Naive thymus-derived CD4-positive, alpha-beta T cell (primary cell): Measurements from ENCODE around the gene ADGRB3. TPM values are rescaled to one million over a fixed set of nuclear protein-coding genes. Genes with fewer than 3 reads are reported as not detected.
A peak's percentile ranks its signal among the peaks of the same experiment; 100 is the strongest.

Source experiments
- ATAC-seq: fragments of 150-1000 bp; cut with Tn5 transposase; 2 replicates; pipeline ENCODE4 v1.10.0; 2021; ENCODE audit warnings: mild to moderate bottlenecking, moderate library complexity
- CTCF ChIA-PET: fragments of 350-600 bp; sonication (Branson Sonifier 250); formaldehyde crosslinking; loops from one replicate; lab custom pipeline; 2021; ENCODE audit warnings: antibody characterized with exemption; lab: Charles Lee
- POLR2A ChIA-PET: fragments of 350-600 bp; sonication (Branson Sonifier 250); formaldehyde crosslinking; loops from one replicate; lab custom pipeline; 2021; ENCODE audit warnings: antibody characterized with exemption, inconsistent platforms; lab: Charles Lee
- DNase-seq, 9 donors: peaks; one replicate each; pipeline versions ENCODE4 v3.0.0 to v3.0.0-alpha.2; 2020 to 2022; ENCODE audit warnings: mixed read lengths in 1 of 9
- H3K27ac ChIP-seq: one replicate; pipeline ENCODE4 v1.7.0; 2013; ENCODE audit warnings: mild to moderate bottlenecking, low read depth, low read length, moderate library complexity
- H3K27me3 ChIP-seq, 2 donors: one replicate each; pipeline ENCODE4 v1.7.0; 2013; ENCODE audit warnings: low read length in 2 of 2, mild to moderate bottlenecking in 2 of 2, moderate library complexity in 2 of 2; ENCODE audit not compliant: control insufficient read depth in 2 of 2, insufficient read depth in 2 of 2
- H3K36me3 ChIP-seq, 3 experiments: 1 replicate in 2 of 3; 2 replicates in 1 of 3; pipeline ENCODE4 v1.7.0; 2013; ENCODE audit warnings: low read length in 3 of 3, mild to moderate bottlenecking in 3 of 3, moderate library complexity in 1 of 3; ENCODE audit not compliant: insufficient read depth in 3 of 3, control insufficient read depth in 2 of 3
- H3K4me1 ChIP-seq, 2 donors: one replicate each; pipeline ENCODE4 v1.7.0; 2013; ENCODE audit warnings: low read length in 2 of 2, mild to moderate bottlenecking in 2 of 2, moderate library complexity in 1 of 2; ENCODE audit not compliant: control insufficient read depth in 2 of 2, insufficient read depth in 2 of 2
- H3K4me3 ChIP-seq: 2 replicates; pipeline ENCODE4 v1.7.0; 2013; ENCODE audit warnings: mild to moderate bottlenecking, low read length
- H3K9me3 ChIP-seq, 3 experiments: 1 replicate in 2 of 3; 2 replicates in 1 of 3; pipeline ENCODE4 v1.7.0; 2013; ENCODE audit warnings: low read length in 3 of 3; ENCODE audit not compliant: control insufficient read depth in 2 of 3
- H3K27ac Mint-ChIP-seq, 9 donors: one replicate each; pipeline ENCODE4 v1.8.0; 2020 to 2022; ENCODE audit warnings: mixed read lengths in 9 of 9, mild to moderate bottlenecking in 8 of 9, moderate library complexity in 5 of 9, inconsistent platforms in 2 of 9
- H3K27me3 Mint-ChIP-seq, 5 donors: one replicate each; pipeline ENCODE4 v1.8.0; 2021 to 2022; ENCODE audit warnings: mixed read lengths in 5 of 5, mild to moderate bottlenecking in 1 of 5
- H3K36me3 Mint-ChIP-seq, 5 donors: one replicate each; pipeline ENCODE4 v1.8.0; 2020 to 2022; ENCODE audit warnings: mixed read lengths in 5 of 5, mild to moderate bottlenecking in 3 of 5, inconsistent platforms in 1 of 5
- H3K4me1 Mint-ChIP-seq, 7 donors: one replicate each; pipeline ENCODE4 v1.8.0; 2020 to 2022; ENCODE audit warnings: mixed read lengths in 7 of 7, mild to moderate bottlenecking in 3 of 7, inconsistent platforms in 1 of 7
- H3K4me3 Mint-ChIP-seq, 10 donors: one replicate each; pipeline ENCODE4 v1.8.0; 2020 to 2022; ENCODE audit warnings: mild to moderate bottlenecking in 10 of 10, mixed read lengths in 10 of 10, moderate library complexity in 6 of 10, inconsistent platforms in 2 of 10
- H3K9me3 Mint-ChIP-seq, 11 donors: one replicate each; pipeline ENCODE4 v1.8.0; 2020 to 2022; ENCODE audit warnings: mixed read lengths in 11 of 11, mild to moderate bottlenecking in 4 of 11, inconsistent platforms in 1 of 11, moderate library complexity in 1 of 11
- intact Hi-C, 2 donors: fragments of 100-400 bp; cut with micrococcal nuclease; formaldehyde crosslinking; loops; one replicate each; pipeline ENCODE4 v1.15.1; 2023
- polyA plus RNA-seq, 2 donors: library from polyadenylated mRNA; unstranded; fragments of 300-500 nt; fragmentation: Illumina TruSeq; gene quantifications; one replicate each; pipeline ENCODE4 v1.2.3, GENCODE V29; 2021
- total RNA-seq, 6 experiments: library from RNA in 5 of 6; stranded (reverse) in 5 of 6; gene quantifications; 1 replicate in 5 of 6; 2 replicates in 1 of 6; pipeline ENCODE4 v1.2.3 and lab custom pipeline; 2021 to 2026

Gene ADGRB3
- total RNA-seq: not detected
- not detected for polyA plus RNA-seq
- not detected for total RNA-seq (lab: John Stamatoyannopoulos, UW)

GRCh38 chr6:68634726-68635411 lies at the start of gene ADGRB3:
TSS of gene ADGRB3 (plus strand) at chr6:68635282. CDS start at chr6:68638676, 3,394 bp downstream.
- peaks cover 52 to 57% (median 54%) of the 10 kb centered on the region in 5 donors for H3K27me3 Mint-ChIP-seq
- no peaks in the 10 kb centered on the region for H3K9me3 ChIP-seq
- ChIA-PET CTCF (no interaction called here), POLR2A (no interaction called here)
- H3K27ac ChIP-seq: no peak within 1 kb of the TSS
- intact Hi-C loops: loop anchor here (5.0 to 10.0 kb wide), 3 partner anchors 142 to 1090 kb away; no protein-coding TSS in a partner anchor
- peaks cover 0 to 4% (median 1%) of the 10 kb centered on the region in 11 donors for H3K9me3 Mint-ChIP-seq
- peaks cover 12 to 28% (median 23%) of the 10 kb centered on the region in 7 donors for H3K4me1 Mint-ChIP-seq
- H3K36me3 ChIP-seq: no peaks in the 10 kb centered on the region
- peaks cover 0 to 4% (median 0%) of the 10 kb centered on the region in 5 donors for H3K36me3 Mint-ChIP-seq
- DNase-seq (peak in 4 of 9 donors; percentile 9 to 44 (median 14)), ATAC-seq (peak; percentile 87)
- H3K27ac Mint-ChIP-seq: no peak within 1 kb of the TSS
- H3K4me1 ChIP-seq: no peaks in the 10 kb centered on the region
- peak within 1 kb of the TSS; percentile 27 for H3K4me3 ChIP-seq
- H3K4me3 Mint-ChIP-seq: peak within 1 kb of the TSS; percentile 67 to 86 (median 80)
- H3K27me3 ChIP-seq: peaks cover 0 to 5% of the 10 kb centered on the region in 2 donors

GRCh38 chr6:68593558-68593957 lies 41.5 kb upstream of the ADGRB3 start:
- Histone ChIP-seq H3K4me1 (no peaks in the 10 kb centered on the region), H3K27me3 (no peaks in the 10 kb centered on the region), H3K9me3 (no peaks in the 10 kb centered on the region), H3K36me3 (no peaks in the 10 kb centered on the region), H3K4me3 (no peak overlapping the region), H3K27ac (no peak overlapping the region)
- H3K27ac Mint-ChIP-seq: no peak overlapping the region
- DNase-seq: no peak
- ChIA-PET CTCF (no interaction called here), POLR2A (no interaction called here)
- no peak overlapping the region for H3K4me3 Mint-ChIP-seq
- ATAC-seq: no peak
- H3K27me3 Mint-ChIP-seq: no peaks in the 10 kb centered on the region
- intact Hi-C loops: no loop called here
- peaks cover 0 to 28% (median 9%) of the 10 kb centered on the region in 11 donors for H3K9me3 Mint-ChIP-seq
- H3K4me1 Mint-ChIP-seq: no peaks in the 10 kb centered on the region
- no peaks in the 10 kb centered on the region for H3K36me3 Mint-ChIP-seq

GRCh38 chr6:68597642-68598041 lies 37.4 kb upstream of the ADGRB3 start:
- ATAC-seq: no peak
- no peak overlapping the region for H3K27ac ChIP-seq
- intact Hi-C loops: no loop called here
- H3K9me3 Mint-ChIP-seq: peaks cover 0 to 23% (median 6%) of the 10 kb centered on the region in 11 donors
- no peak overlapping the region for H3K27ac Mint-ChIP-seq
- H3K36me3 ChIP-seq: no peaks in the 10 kb centered on the region
- H3K9me3 ChIP-seq: no peaks in the 10 kb centered on the region
- ChIA-PET POLR2A (no interaction called here), CTCF (no interaction called here)
- no peaks in the 10 kb centered on the region for H3K36me3 Mint-ChIP-seq
- no peaks in the 10 kb centered on the region for H3K27me3 Mint-ChIP-seq
- no peak overlapping the region for H3K4me3 Mint-ChIP-seq
- H3K4me1 Mint-ChIP-seq: no peaks in the 10 kb centered on the region
- DNase-seq: no peak
- no peak overlapping the region for H3K4me3 ChIP-seq
- no peaks in the 10 kb centered on the region for H3K4me1 ChIP-seq
- H3K27me3 ChIP-seq: no peaks in the 10 kb centered on the region

GRCh38 chr6:68615938-68616337 lies 19.1 kb upstream of the ADGRB3 start:
- no peaks in the 10 kb centered on the region for H3K9me3 Mint-ChIP-seq
- H3K36me3 Mint-ChIP-seq: no peaks in the 10 kb centered on the region
- Histone ChIP-seq H3K27me3 (no peaks in the 10 kb centered on the region), H3K9me3 (no peaks in the 10 kb centered on the region), H3K4me1 (no peaks in the 10 kb centered on the region), H3K4me3 (no peak overlapping the region), H3K36me3 (no peaks in the 10 kb centered on the region), H3K27ac (no peak overlapping the region)
- POLR2A ChIA-PET: no interaction called here
- H3K4me1 Mint-ChIP-seq: no peaks in the 10 kb centered on the region
- H3K4me3 Mint-ChIP-seq: no peak overlapping the region
- DNase-seq: no peak
- intact Hi-C loops: no loop called here
- CTCF ChIA-PET: no interaction called here
- no peak for ATAC-seq
- no peaks in the 10 kb centered on the region for H3K27me3 Mint-ChIP-seq
- H3K27ac Mint-ChIP-seq: no peak overlapping the region

GRCh38 chr6:68625998-68626397 lies 9.1 kb upstream of the ADGRB3 start:
- no peaks in the 10 kb centered on the region for H3K36me3 ChIP-seq
- H3K4me3 ChIP-seq: no peak overlapping the region
- H3K9me3 ChIP-seq: no peaks in the 10 kb centered on the region
- DNase-seq (no peak), ATAC-seq (no peak)
- H3K27ac ChIP-seq: no peak overlapping the region
- no peaks in the 10 kb centered on the region for H3K4me1 ChIP-seq
- H3K9me3 Mint-ChIP-seq: peaks cover 0 to 15% (median 5%) of the 10 kb centered on the region in 11 donors
- H3K4me1 Mint-ChIP-seq: no peaks in the 10 kb centered on the region
- POLR2A ChIA-PET: no interaction called here
- CTCF ChIA-PET: no interaction called here
- H3K36me3 Mint-ChIP-seq: peaks cover 0 to 6% (median 0%) of the 10 kb centered on the region in 5 donors
- intact Hi-C loops: no loop called here
- H3K27me3 Mint-ChIP-seq: peaks cover 0 to 29% (median 8%) of the 10 kb centered on the region in 5 donors
- H3K27me3 ChIP-seq: no peaks in the 10 kb centered on the region
- no peak overlapping the region for H3K4me3 Mint-ChIP-seq
- H3K27ac Mint-ChIP-seq: no peak overlapping the region

GRCh38 chr6:68628161-68628560 lies 6.9 kb upstream of the ADGRB3 start:
- peak; percentile 37 for ATAC-seq
- H3K4me1 Mint-ChIP-seq: no peaks in the 10 kb centered on the region
- H3K4me3 ChIP-seq: no peak overlapping the region
- no peak overlapping the region for H3K27ac Mint-ChIP-seq
- H3K36me3 Mint-ChIP-seq: peaks cover 0 to 6% (median 0%) of the 10 kb centered on the region in 5 donors
- CTCF ChIA-PET: no interaction called here
- no peaks in the 10 kb centered on the region for H3K9me3 ChIP-seq
- no peaks in the 10 kb centered on the region for H3K36me3 ChIP-seq
- POLR2A ChIA-PET: no interaction called here
- no peaks in the 10 kb centered on the region for H3K4me1 ChIP-seq
- H3K4me3 Mint-ChIP-seq: no peak overlapping the region
- DNase-seq: no peak
- no peak overlapping the region for H3K27ac ChIP-seq
- H3K9me3 Mint-ChIP-seq: peaks cover 0 to 15% (median 5%) of the 10 kb centered on the region in 11 donors
- intact Hi-C loops: no loop called here
- H3K27me3 ChIP-seq: no peaks in the 10 kb centered on the region
- H3K27me3 Mint-ChIP-seq: peaks cover 6 to 35% (median 13%) of the 10 kb centered on the region in 5 donors

GRCh38 chr6:68632734-68633133 lies 2.3 kb upstream of the ADGRB3 start:
- no peak for DNase-seq
- H3K4me1 ChIP-seq: no peaks in the 10 kb centered on the region
- H3K36me3 ChIP-seq: no peaks in the 10 kb centered on the region
- no peak for ATAC-seq
- no peak overlapping the region for H3K4me3 ChIP-seq
- ChIA-PET POLR2A (no interaction called here), CTCF (no interaction called here)
- Mint-ChIP-seq H3K4me3 (no peak overlapping the region), H3K4me1 (peaks cover 12 to 28% (median 23%) of the 10 kb centered on the region in 7 donors), H3K36me3 (peaks cover 0 to 4% (median 0%) of the 10 kb centered on the region in 5 donors), H3K9me3 (peaks cover 0 to 8% (median 3%) of the 10 kb centered on the region in 11 donors), H3K27ac (no peak overlapping the region), H3K27me3 (peaks cover 40 to 53% (median 47%) of the 10 kb centered on the region in 5 donors)
- intact Hi-C loops: loop anchor here in 1 of 2 donors (10.0 kb wide), 1 partner anchor 1092 kb away; no protein-coding TSS in a partner anchor
- H3K9me3 ChIP-seq: no peaks in the 10 kb centered on the region
- peaks cover 0 to 2% of the 10 kb centered on the region in 2 donors for H3K27me3 ChIP-seq
- no peak overlapping the region for H3K27ac ChIP-seq
